ENCODE results near the gene BARX2.

GRCh38 chr11:129418039-129418438 lies 42.4 kb downstream of the BARX2 start:
- no peak for TF ChIP-seq CTCF (IDR thresholded peaks at IDR 0.05)
- no peak for TF ChIP-seq POLR2A (IDR thresholded peaks at IDR 0.05)
